OCI-LY3 (cell line): ENCODE results near the gene BTRC.

ENCODE experiments used
- EZH2phosphoT487 ChIP-seq: fragments of 200-600 bp; shearing (Covaris generic); IDR thresholded peaks from 2 replicates; pipeline ENCODE4 v1.6.1; 2018; ENCODE audit warnings: antibody characterized with exemption, mixed run types, low read depth
- TF ChIP-seq, protein P1 (sequence below): fragments of 200-600, 300-600 bp; sonication (generic); IDR thresholded peaks from 2 replicates; pipeline ENCODE4 v1.5.1; 2014; ENCODE audit warnings: antibody characterized with exemption, low read length, low read depth

GRCh38 chr10:101545898-101546297 is 191.9 kb downstream of the BTRC start:
- TF ChIP-seq, protein P1, sequence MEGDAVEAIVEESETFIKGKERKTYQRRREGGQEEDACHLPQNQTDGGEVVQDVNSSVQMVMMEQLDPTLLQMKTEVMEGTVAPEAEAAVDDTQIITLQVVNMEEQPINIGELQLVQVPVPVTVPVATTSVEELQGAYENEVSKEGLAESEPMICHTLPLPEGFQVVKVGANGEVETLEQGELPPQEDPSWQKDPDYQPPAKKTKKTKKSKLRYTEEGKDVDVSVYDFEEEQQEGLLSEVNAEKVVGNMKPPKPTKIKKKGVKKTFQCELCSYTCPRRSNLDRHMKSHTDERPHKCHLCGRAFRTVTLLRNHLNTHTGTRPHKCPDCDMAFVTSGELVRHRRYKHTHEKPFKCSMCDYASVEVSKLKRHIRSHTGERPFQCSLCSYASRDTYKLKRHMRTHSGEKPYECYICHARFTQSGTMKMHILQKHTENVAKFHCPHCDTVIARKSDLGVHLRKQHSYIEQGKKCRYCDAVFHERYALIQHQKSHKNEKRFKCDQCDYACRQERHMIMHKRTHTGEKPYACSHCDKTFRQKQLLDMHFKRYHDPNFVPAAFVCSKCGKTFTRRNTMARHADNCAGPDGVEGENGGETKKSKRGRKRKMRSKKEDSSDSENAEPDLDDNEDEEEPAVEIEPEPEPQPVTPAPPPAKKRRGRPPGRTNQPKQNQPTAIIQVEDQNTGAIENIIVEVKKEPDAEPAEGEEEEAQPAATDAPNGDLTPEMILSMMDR, result no peak
- TF ChIP-seq EZH2phosphoT487, result no peak
